Panc1 (cell line): Measurements from ENCODE around the gene FLG.
"Not testable (repeated sequence)": the region's sequence is repeated elsewhere in the genome, so short reads cannot be mapped to it uniquely, and the experiment has no call there.

Experiments used
- POLR2AphosphoS5 ChIP-seq: IDR thresholded peaks from 2 replicates; pipeline ENCODE4 v1.6.1; 2012; ENCODE audit warnings: mild to moderate bottlenecking, low read depth, low read length, moderate library complexity
- TCF7L2 ChIP-seq: IDR thresholded peaks from 2 replicates; pipeline ENCODE4 v1.6.1; 2011; ENCODE audit warnings: mild to moderate bottlenecking, low read depth, low read length, inconsistent platforms
- TF ChIP-seq, protein P1 (sequence below): fragments of 450-650 bp; IDR thresholded peaks from 2 replicates; pipeline ENCODE4 v1.5.1; 2017; ENCODE audit warnings: mild to moderate bottlenecking
- TF ChIP-seq, protein P2 (sequence below), 2 experiments: IDR thresholded peaks; 2 replicates each; pipeline ENCODE4 v1.6.1; 2011 to 2012; ENCODE audit warnings: low read depth in 2 of 2, control low read depth in 1 of 2, low read length in 1 of 2, mild to moderate bottlenecking in 1 of 2, moderate library complexity in 1 of 2; ENCODE audit not compliant: insufficient read depth in 1 of 2

DNA sequence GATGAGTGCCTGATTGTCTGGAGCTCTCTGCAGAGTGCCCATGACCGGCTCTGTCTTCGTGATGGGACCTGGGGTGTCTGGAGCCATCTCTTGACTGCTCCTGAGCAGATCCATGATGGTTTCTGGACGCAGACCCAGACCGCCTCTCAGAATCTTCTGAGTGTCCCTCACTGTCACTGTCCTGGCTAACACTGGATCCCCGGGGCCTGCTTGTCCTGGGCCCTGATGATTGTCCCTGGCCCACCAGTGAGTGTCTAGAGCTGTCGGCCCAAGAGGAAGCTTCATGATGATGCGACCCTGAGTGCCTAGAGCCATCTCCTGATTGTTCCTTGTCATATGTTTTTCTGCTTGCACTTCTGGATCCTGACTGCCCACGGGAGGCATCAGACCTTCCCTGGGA, 17.1 kb downstream of the FLG start:
- TF ChIP-seq, protein P1, sequence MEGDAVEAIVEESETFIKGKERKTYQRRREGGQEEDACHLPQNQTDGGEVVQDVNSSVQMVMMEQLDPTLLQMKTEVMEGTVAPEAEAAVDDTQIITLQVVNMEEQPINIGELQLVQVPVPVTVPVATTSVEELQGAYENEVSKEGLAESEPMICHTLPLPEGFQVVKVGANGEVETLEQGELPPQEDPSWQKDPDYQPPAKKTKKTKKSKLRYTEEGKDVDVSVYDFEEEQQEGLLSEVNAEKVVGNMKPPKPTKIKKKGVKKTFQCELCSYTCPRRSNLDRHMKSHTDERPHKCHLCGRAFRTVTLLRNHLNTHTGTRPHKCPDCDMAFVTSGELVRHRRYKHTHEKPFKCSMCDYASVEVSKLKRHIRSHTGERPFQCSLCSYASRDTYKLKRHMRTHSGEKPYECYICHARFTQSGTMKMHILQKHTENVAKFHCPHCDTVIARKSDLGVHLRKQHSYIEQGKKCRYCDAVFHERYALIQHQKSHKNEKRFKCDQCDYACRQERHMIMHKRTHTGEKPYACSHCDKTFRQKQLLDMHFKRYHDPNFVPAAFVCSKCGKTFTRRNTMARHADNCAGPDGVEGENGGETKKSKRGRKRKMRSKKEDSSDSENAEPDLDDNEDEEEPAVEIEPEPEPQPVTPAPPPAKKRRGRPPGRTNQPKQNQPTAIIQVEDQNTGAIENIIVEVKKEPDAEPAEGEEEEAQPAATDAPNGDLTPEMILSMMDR: not testable (repeated sequence)
- TF ChIP-seq, protein P2, sequence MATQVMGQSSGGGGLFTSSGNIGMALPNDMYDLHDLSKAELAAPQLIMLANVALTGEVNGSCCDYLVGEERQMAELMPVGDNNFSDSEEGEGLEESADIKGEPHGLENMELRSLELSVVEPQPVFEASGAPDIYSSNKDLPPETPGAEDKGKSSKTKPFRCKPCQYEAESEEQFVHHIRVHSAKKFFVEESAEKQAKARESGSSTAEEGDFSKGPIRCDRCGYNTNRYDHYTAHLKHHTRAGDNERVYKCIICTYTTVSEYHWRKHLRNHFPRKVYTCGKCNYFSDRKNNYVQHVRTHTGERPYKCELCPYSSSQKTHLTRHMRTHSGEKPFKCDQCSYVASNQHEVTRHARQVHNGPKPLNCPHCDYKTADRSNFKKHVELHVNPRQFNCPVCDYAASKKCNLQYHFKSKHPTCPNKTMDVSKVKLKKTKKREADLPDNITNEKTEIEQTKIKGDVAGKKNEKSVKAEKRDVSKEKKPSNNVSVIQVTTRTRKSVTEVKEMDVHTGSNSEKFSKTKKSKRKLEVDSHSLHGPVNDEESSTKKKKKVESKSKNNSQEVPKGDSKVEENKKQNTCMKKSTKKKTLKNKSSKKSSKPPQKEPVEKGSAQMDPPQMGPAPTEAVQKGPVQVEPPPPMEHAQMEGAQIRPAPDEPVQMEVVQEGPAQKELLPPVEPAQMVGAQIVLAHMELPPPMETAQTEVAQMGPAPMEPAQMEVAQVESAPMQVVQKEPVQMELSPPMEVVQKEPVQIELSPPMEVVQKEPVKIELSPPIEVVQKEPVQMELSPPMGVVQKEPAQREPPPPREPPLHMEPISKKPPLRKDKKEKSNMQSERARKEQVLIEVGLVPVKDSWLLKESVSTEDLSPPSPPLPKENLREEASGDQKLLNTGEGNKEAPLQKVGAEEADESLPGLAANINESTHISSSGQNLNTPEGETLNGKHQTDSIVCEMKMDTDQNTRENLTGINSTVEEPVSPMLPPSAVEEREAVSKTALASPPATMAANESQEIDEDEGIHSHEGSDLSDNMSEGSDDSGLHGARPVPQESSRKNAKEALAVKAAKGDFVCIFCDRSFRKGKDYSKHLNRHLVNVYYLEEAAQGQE (IDR thresholded peaks at IDR 0.05; ENCODE audit: insufficient read depth in 1 of 2, low read depth in 2 of 2, low read length in 1 of 2): not testable (repeated sequence)
- TF ChIP-seq TCF7L2, POLR2AphosphoS5: not testable (repeated sequence)
